Tibial nerve (tissue), 4 donors: ENCODE data around the gene DNAL4. TPM values are rescaled to one million over a fixed set of nuclear protein-coding genes. Genes with fewer than 3 reads are reported as not detected.

Experiments used
- DNase-seq, 2 donors: peaks; one replicate each; pipeline ENCODE4 v3.0.0-alpha.2; 2019; ENCODE audit warnings: low spot score in 2 of 2
- H3K27ac ChIP-seq, 4 donors: fragments of 200-600 bp; sonication (generic) in 3 of 4; one replicate each; pipeline ENCODE4 v1.5.1; 2017 to 2019; ENCODE audit warnings: mild to moderate bottlenecking in 1 of 4
- H3K27me3 ChIP-seq, 2 donors: fragments of 200-600 bp; sonication (generic) in 1 of 2; one replicate each; pipeline versions ENCODE4 v1.5.1 to v1.6.0; 2017 to 2019
- H3K36me3 ChIP-seq, 3 donors: fragments of 200-600 bp; sonication (generic); one replicate each; pipeline ENCODE4 v1.5.1; 2018 to 2019
- H3K4me1 ChIP-seq, 4 donors: fragments of 200-600 bp; sonication (generic) in 3 of 4; one replicate each; pipeline ENCODE4 v1.5.1; 2017 to 2019
- H3K4me3 ChIP-seq, 4 donors: fragments of 200-600 bp; sonication (generic) in 3 of 4; one replicate each; pipeline ENCODE4 v1.5.1; 2017 to 2019; ENCODE audit warnings: mild to moderate bottlenecking in 1 of 4, moderate library complexity in 1 of 4
- H3K9me3 ChIP-seq, 4 donors: fragments of 200-600 bp; sonication (generic) in 3 of 4; one replicate each; pipeline ENCODE4 v1.5.1; 2017 to 2019
- EP300 ChIP-seq, 2 donors: sonication (generic); formaldehyde crosslinking; IDR thresholded peaks; one replicate each; pipeline ENCODE4 v1.6.1; 2017; ENCODE audit warnings: antibody characterized with exemption in 2 of 2, mild to moderate bottlenecking in 1 of 2
- POLR2A ChIP-seq, 2 donors: fragments of 450-650 bp; IDR thresholded peaks; one replicate each; pipeline ENCODE4 v1.6.1; 2017; ENCODE audit warnings: antibody characterized with exemption in 2 of 2, mild to moderate bottlenecking in 2 of 2, moderate library complexity in 2 of 2
- WGBS, 2 donors: methylation state at CpG; one replicate each; pipeline ENCODE4 v1.1.5; 2018; 5-methylcytosine and 5-hydroxymethylcytosine counted together
- small RNA-seq: library from RNA; depleted of rRNA; stranded (forward); fragments of <200 nt; gene quantifications from one replicate; pipeline ENCODE3, GENCODE V24; 2016
- total RNA-seq, 4 donors: library from RNA; depleted of rRNA; stranded (reverse); fragments of >200 nt; gene quantifications; one replicate each; pipeline ENCODE4 v1.1.0, GENCODE V29; 2016
- TF ChIP-seq, protein P1 (sequence below), 5 experiments: fragments of 200-600 bp in 3 of 5; fragments of 450-650 bp in 2 of 5; sonication (generic) in 3 of 5; IDR thresholded peaks; one replicate each; pipeline ENCODE4 v1.5.1; 2016 to 2019; ENCODE audit warnings: antibody characterized with exemption in 5 of 5, mild to moderate bottlenecking in 3 of 5, moderate library complexity in 2 of 5

DNAL4 gene
- total RNA-seq, 4 donors from 2014 or later = 14.7 to 17.7 (median 17.1) TPM

DNA sequence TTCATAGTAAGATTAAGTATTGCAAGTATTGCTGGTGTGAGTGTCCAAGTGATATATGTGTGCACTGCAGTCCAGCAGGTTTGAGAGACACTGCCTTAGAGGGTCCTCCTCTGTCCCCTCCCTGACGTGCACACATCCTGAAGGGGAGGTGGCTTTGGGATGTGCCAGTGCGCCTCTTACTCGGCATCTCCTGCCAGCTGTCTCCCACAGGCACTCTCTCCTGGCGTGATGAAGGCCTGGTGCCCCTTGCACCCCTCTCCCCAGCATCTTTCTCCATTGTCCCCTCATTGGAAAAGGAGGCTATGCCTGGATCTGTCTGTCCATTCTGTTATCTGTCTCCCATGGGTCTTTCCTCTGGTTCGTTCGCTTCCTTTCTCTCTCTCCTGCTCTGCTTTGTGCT, 64.0 kb downstream of the DNAL4 start:
- peaks cover 21 to 91% (median 41%) of the 10 kb centered on the region in 3 donors for H3K36me3 ChIP-seq

DNA sequence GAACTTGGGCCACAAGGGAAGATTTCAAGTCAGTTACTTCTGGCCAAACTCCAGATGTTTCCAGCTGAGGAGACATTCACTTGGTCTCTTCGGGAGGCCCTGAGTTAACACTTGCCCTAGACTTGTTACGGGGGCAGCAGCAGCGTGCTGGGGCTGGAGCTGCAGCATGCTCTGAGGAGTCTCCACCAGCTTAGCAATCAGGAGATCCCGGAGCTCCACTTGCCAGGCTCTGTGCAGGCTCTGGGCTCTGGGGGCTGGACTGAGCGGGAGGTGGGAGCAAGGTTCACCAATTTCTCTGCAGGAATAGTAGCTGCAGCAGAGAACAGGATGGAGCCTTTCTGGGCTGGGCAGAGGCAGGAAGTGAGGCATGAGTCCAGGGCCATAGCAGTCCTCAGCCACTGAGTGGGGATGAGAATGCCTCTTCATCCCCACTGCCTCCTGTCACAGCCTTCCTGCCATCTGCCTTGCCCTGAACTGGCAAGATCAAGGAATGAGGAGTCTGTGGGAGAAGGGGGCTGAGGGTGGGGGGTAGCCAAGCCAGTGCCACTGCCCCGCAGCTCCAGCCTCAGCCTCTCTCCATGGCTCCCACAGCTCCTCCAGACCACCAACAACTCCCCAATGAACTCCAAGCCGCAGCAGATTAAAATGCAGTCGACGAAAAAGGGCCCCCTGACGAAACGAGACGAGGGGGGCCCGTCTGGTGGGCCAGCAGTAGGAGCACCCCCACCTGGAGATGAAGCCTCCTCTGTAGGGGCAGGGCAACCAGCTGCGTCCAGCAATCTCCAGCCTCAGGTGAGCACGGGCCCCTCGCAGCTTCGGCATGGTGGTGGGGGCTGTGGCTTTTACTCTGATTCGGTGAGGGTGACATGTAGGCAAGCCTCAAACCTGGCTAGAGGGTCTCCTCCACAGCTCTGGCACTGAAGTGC, 64.8 kb downstream of the DNAL4 start:
- Histone ChIP-seq H3K27me3 (no peaks in the 10 kb centered on the region), H3K4me3 (no peak overlapping the region), H3K9me3 (no peaks in the 10 kb centered on the region), H3K4me1 (peaks cover 0 to 29% (median 11%) of the 10 kb centered on the region in 4 donors), H3K27ac (peak overlapping the region in 1 of 4 donors; percentile 50), H3K36me3 (peaks cover 18 to 91% (median 49%) of the 10 kb centered on the region in 3 donors)
- DNase-seq = no peak
- TF ChIP-seq, protein P1, sequence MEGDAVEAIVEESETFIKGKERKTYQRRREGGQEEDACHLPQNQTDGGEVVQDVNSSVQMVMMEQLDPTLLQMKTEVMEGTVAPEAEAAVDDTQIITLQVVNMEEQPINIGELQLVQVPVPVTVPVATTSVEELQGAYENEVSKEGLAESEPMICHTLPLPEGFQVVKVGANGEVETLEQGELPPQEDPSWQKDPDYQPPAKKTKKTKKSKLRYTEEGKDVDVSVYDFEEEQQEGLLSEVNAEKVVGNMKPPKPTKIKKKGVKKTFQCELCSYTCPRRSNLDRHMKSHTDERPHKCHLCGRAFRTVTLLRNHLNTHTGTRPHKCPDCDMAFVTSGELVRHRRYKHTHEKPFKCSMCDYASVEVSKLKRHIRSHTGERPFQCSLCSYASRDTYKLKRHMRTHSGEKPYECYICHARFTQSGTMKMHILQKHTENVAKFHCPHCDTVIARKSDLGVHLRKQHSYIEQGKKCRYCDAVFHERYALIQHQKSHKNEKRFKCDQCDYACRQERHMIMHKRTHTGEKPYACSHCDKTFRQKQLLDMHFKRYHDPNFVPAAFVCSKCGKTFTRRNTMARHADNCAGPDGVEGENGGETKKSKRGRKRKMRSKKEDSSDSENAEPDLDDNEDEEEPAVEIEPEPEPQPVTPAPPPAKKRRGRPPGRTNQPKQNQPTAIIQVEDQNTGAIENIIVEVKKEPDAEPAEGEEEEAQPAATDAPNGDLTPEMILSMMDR (IDR thresholded peaks at IDR 0.05) = no peak
- no peak for TF ChIP-seq POLR2A (IDR thresholded peaks at IDR 0.05)
- no peak for TF ChIP-seq EP300 (IDR thresholded peaks at IDR 0.05)
- 80 to 81% methylated on average over 17 to 18 of the region's 18 CpGs for whole genome bisulfite sequencing, 2 donors

More for the DNA sequence above, 64.0 kb downstream of the DNAL4 start:
- WGBS, 2 donors = 87 to 89% methylated on average over 6 of the region's 6 CpGs
- Histone ChIP-seq H3K27me3 (no peaks in the 10 kb centered on the region), H3K4me1 (peaks cover 0 to 37% (median 15%) of the 10 kb centered on the region in 4 donors), H3K4me3 (no peak overlapping the region), H3K9me3 (no peaks in the 10 kb centered on the region), H3K27ac (no peak overlapping the region)
- TF ChIP-seq EP300 (IDR thresholded peaks at IDR 0.05) (no peak), POLR2A (IDR thresholded peaks at IDR 0.05) (no peak)
- TF ChIP-seq, protein P1 (IDR thresholded peaks at IDR 0.05) = no peak
- DNase-seq = no peak

Small RNA genes lying within 50 kb of the gene (small RNA-seq; reads per million reads assigned to genes)
- gene AL021707.8 = not detected

Other genes starting within 250 kb of the DNAL4 start
- 10 to 100 TPM in 1 of 4 donors, 1 to 10 TPM in 3; 2.1 to 10.8 (median 4.5) TPM for gene DMC1, start 224.0 kb downstream of the DNAL4 start, total RNA-seq
- gene FAM227A, start 137.8 kb downstream of the DNAL4 start, total RNA-seq = 10 to 100 TPM in 2 of 4 donors, 1 to 10 TPM in 2; 1.3 to 10.2 (median 6.7) TPM
- 10 to 100 TPM; 13.5 to 24.3 (median 17.8) TPM for gene CBY1, start 137.5 kb downstream of the DNAL4 start, total RNA-seq
- 10 to 100 TPM; 23.1 to 28.5 (median 27.1) TPM for gene TOMM22, start 112.2 kb downstream of the DNAL4 start, total RNA-seq
- 10 to 100 TPM; 50.7 to 86.4 (median 76.0) TPM for gene JOSD1, start 93.2 kb downstream of the DNAL4 start, total RNA-seq
- 10 to 100 TPM; 46.0 to 72.0 (median 56.6) TPM for gene GTPBP1, start 88.2 kb downstream of the DNAL4 start, total RNA-seq
- 1,000 to 10,000 TPM in 1 of 4 donors, 100 to 1,000 TPM in 3; 640 to 1,234 (median 846) TPM for gene SUN2, start 38.1 kb downstream of the DNAL4 start, total RNA-seq
- 10 to 100 TPM in 1 of 4 donors, 1 to 10 TPM in 3; 7.5 to 12.3 (median 8.4) TPM for gene NPTXR, start 49.9 kb upstream of the DNAL4 start, total RNA-seq
- gene CBX6, start 78.1 kb upstream of the DNAL4 start, total RNA-seq = 10 to 100 TPM; 50.0 to 78.0 (median 56.8) TPM
- gene APOBEC3A, start 163.5 kb upstream of the DNAL4 start, total RNA-seq = 1 to 10 TPM in 1 of 4 donors, not detected in 3; 3.3 TPM
- 1 to 10 TPM in 1 of 4 donors, under 1 TPM in 2, not detected in 1; 0.39 to 3.3 (median 0.60) TPM for gene APOBEC3B, start 188.2 kb upstream of the DNAL4 start, total RNA-seq
- gene APOBEC3C, start 220.1 kb upstream of the DNAL4 start, total RNA-seq = 10 to 100 TPM in 2 of 4 donors, 1 to 10 TPM in 2; 6.6 to 14.4 (median 9.9) TPM
- 1 to 10 TPM in 2 of 4 donors, under 1 TPM in 2; 0.44 to 2.1 (median 1.1) TPM for gene APOBEC3D, start 227.0 kb upstream of the DNAL4 start, total RNA-seq
- 1 to 10 TPM; 3.5 to 7.8 (median 5.2) TPM for gene APOBEC3F, start 246.7 kb upstream of the DNAL4 start, total RNA-seq